ENCODE measurements around the gene TNXB.

The TNXB gene

GRCh38 chr6:32069460-32069859, 39.7 kb downstream of the TNXB start:
- TF ChIP-seq FOXP2 (optimal IDR thresholded peaks at IDR 0.05; ENCODE audit: borderline replicate concordance, extremely low read depth, extremely low read length, insufficient read depth) (no peak), SIN3A (IDR thresholded peaks at IDR 0.05; ENCODE audit: borderline replicate concordance, insufficient read depth, low read length) (no peak), REST (IDR thresholded peaks at IDR 0.05; ENCODE audit: insufficient read depth in 1 of 2, low read depth in 2 of 2, low read length in 2 of 2) (no peak), POLR2AphosphoS5 (IDR thresholded peaks at IDR 0.05; ENCODE audit: low read depth, low read length) (no peak), TAF1 (IDR thresholded peaks at IDR 0.05; ENCODE audit: borderline replicate concordance, insufficient read depth, low read length) (no peak)

DNA sequence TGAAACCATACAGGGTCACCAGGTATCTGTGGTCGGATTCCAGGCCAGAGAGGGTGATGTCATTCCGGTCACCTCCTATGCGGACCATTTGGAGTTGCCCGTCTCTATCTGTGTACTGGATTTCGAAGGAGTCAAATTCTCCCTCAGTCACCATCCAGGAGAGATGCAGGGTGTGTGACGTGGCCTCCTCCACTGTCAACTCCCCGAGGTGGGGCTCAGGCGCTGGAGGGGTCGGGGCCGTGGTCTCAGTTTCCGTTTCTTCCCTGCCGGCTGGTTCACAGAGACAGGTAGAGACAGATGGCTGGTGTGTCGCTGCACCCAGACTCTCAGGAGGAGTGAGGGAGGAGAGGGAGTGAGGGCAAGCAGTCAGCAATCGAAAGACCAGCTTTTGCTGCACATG, 40.3 kb downstream of the TNXB start:
- TF ChIP-seq POLR2AphosphoS5 (IDR thresholded peaks at IDR 0.05; ENCODE audit: low read depth, low read length) (no peak), FOXP2 (optimal IDR thresholded peaks at IDR 0.05; ENCODE audit: borderline replicate concordance, extremely low read depth, extremely low read length, insufficient read depth) (no peak), TAF1 (IDR thresholded peaks at IDR 0.05; ENCODE audit: borderline replicate concordance, insufficient read depth, low read length) (no peak), REST (IDR thresholded peaks at IDR 0.05; ENCODE audit: insufficient read depth in 1 of 2, low read depth in 2 of 2, low read length in 2 of 2) (no peak), SIN3A (IDR thresholded peaks at IDR 0.05; ENCODE audit: borderline replicate concordance, insufficient read depth, low read length) (no peak)

DNA sequence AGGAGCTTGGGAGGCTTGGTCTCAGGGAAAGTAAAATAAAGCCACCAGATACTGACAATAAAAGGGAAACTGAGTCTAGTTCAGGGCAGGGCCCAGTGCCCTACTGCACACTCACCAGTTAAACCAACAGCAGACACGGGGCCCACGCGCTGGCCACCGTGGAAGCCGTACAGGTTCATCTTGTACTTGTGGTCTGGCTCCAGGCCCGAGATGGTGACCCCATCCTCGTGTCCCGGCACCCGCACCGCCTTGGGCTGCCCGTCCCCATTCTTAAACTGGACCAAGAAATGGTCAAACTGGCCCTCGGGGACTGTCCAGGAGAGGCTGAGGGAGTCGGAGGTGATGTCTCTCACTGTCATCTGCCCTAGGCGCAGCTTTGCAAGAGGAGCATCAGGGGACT, 44.4 kb downstream of the TNXB start:
- TF ChIP-seq FOXP2 (optimal IDR thresholded peaks at IDR 0.05; ENCODE audit: borderline replicate concordance, extremely low read depth, extremely low read length, insufficient read depth), result no peak
- no peak for TF ChIP-seq POLR2AphosphoS5 (IDR thresholded peaks at IDR 0.05; ENCODE audit: low read depth, low read length)
- no peak for TF ChIP-seq REST (IDR thresholded peaks at IDR 0.05; ENCODE audit: insufficient read depth in 1 of 2, low read depth in 2 of 2, low read length in 2 of 2)
- TF ChIP-seq SIN3A (IDR thresholded peaks at IDR 0.05; ENCODE audit: borderline replicate concordance, insufficient read depth, low read length), result no peak
- TF ChIP-seq TAF1 (IDR thresholded peaks at IDR 0.05; ENCODE audit: borderline replicate concordance, insufficient read depth, low read length), result no peak

DNA sequence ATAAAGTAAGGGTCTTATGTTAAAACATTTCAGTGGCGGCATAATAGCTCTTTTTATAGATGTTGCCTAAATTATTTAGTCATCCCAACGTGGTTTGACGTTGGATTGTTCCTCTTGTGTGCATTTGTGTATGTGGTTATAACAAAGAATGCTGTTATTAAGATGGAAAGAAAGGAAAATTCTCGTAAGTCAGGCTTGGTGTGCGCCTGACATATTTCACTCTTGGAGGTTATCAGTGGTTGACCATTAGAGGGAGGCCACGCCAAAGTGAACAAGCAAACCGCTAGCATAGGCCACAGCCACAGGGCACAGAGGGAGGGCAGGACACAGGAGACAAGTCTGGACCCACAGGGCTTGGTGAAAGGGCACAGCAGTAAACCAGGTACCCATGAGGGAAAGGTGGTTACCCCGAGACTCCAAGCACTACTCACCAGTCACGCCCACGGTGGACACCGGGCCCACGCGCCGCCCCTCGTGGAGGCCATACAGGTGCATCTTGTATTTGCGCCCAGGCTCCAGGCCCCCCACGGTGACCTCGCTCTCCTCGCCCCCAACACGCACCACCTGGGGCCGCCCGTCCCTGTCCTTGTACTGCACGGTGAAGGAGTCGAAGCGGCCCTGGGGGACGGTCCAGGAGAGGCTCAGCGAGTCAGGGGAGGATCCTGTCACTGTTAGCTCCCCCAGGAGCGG, 48.0 kb downstream of the TNXB start:
- no peak for TF ChIP-seq SIN3A (IDR thresholded peaks at IDR 0.05; ENCODE audit: borderline replicate concordance, insufficient read depth, low read length)
- no peak for TF ChIP-seq TAF1 (IDR thresholded peaks at IDR 0.05; ENCODE audit: borderline replicate concordance, insufficient read depth, low read length)
- TF ChIP-seq REST (IDR thresholded peaks at IDR 0.05; ENCODE audit: insufficient read depth in 1 of 2, low read depth in 2 of 2, low read length in 2 of 2), result no peak
- no peak for TF ChIP-seq FOXP2 (optimal IDR thresholded peaks at IDR 0.05; ENCODE audit: borderline replicate concordance, extremely low read depth, extremely low read length, insufficient read depth)
- TF ChIP-seq POLR2AphosphoS5 (IDR thresholded peaks at IDR 0.05; ENCODE audit: low read depth, low read length), result no peak
